HepG2 (cell line): ENCODE results near the gene VARS2. TPM values are rescaled to one million over a fixed set of nuclear protein-coding genes. Genes with fewer than 3 reads are reported as not detected.
A peak's percentile ranks its signal among the peaks of the same experiment; 100 is the strongest.

ENCODE experiments used
- BORCS8-MEF2B ChIP-seq: sonication (generic); formaldehyde crosslinking; IDR thresholded peaks from 2 replicates; pipeline ENCODE4 v1.8.0; 2022; ENCODE audit warnings: mild to moderate bottlenecking, missing genetic modification reagents
- HNRNPK ChIP-seq: fragments of 200-400 bp; formaldehyde crosslinking; IDR thresholded peaks from 2 replicates; pipeline ENCODE4 v1.6.1; 2018; ENCODE audit warnings: low read length, low read depth, moderate library complexity, mild to moderate bottlenecking; ENCODE audit not compliant: poor library complexity, severe bottlenecking
- KDM5A ChIP-seq: fragments of 200-600 bp; sonication (generic); IDR thresholded peaks from 2 replicates; pipeline ENCODE4 v1.7.0; 2018; ENCODE audit warnings: antibody characterized with exemption, mild to moderate bottlenecking, low read length, borderline replicate concordance
- MXD3 ChIP-seq: IDR thresholded peaks from 2 replicates; pipeline ENCODE4 v1.6.1; 2016; ENCODE audit warnings: mild to moderate bottlenecking, missing biosample characterization, missing genetic modification reagents
- NFKBIZ ChIP-seq: IDR thresholded peaks from 2 replicates; pipeline ENCODE4 v1.6.1; 2018; ENCODE audit warnings: missing genetic modification reagents, missing compliant biosample characterization
- NKX3-1 ChIP-seq: sonication (generic); formaldehyde crosslinking; IDR thresholded peaks from 2 replicates; pipeline ENCODE4 v1.5.0; 2020; ENCODE audit warnings: missing genetic modification reagents
- NR2C2 ChIP-seq: sonication (generic); formaldehyde crosslinking; IDR thresholded peaks from 2 replicates; pipeline ENCODE4 v1.4.0; 2020; ENCODE audit warnings: missing genetic modification reagents, mild to moderate bottlenecking, moderate library complexity, borderline replicate concordance
- NRL ChIP-seq: sonication (generic); formaldehyde crosslinking; IDR thresholded peaks from 2 replicates; pipeline ENCODE4 v1.5.0; 2020; ENCODE audit warnings: missing genetic modification reagents, mild to moderate bottlenecking, moderate library complexity, borderline replicate concordance
- RARA ChIP-seq: IDR thresholded peaks from 2 replicates; pipeline ENCODE4 v1.6.1; 2016; ENCODE audit warnings: missing genetic modification reagents, missing compliant biosample characterization
- REPIN1 ChIP-seq: sonication (generic); formaldehyde crosslinking; IDR thresholded peaks from 2 replicates; pipeline ENCODE4 v1.8.0; 2022; ENCODE audit warnings: missing genetic modification reagents, low read depth, mild to moderate bottlenecking, borderline replicate concordance
- SOX5 ChIP-seq: IDR thresholded peaks from 2 replicates; pipeline ENCODE4 v1.6.1; 2016; ENCODE audit warnings: borderline replicate concordance
- SP1 ChIP-seq, 2 experiments: fragments of 450-650 bp in 1 of 2; sonication (generic) in 1 of 2; formaldehyde crosslinking in 1 of 2; IDR thresholded peaks; 2 replicates each; pipeline versions ENCODE4 v1.4.0 to v1.6.1; 2016 to 2020; ENCODE audit warnings: missing genetic modification reagents in 1 of 2
- TEAD2 ChIP-seq: sonication (generic); formaldehyde crosslinking; IDR thresholded peaks from 2 replicates; pipeline ENCODE4 v1.9.0; 2021; ENCODE audit warnings: missing genetic modification reagents
- ZBTB7A ChIP-seq: sonication (generic); formaldehyde crosslinking; IDR thresholded peaks from 2 replicates; pipeline ENCODE4 v1.8.0; 2022; ENCODE audit warnings: mild to moderate bottlenecking, missing genetic modification reagents
- ZFAT ChIP-seq: sonication (generic); formaldehyde crosslinking; conservative IDR thresholded peaks from 2 replicates; pipeline ENCODE4 v1.8.1; 2023; ENCODE audit warnings: missing genetic modification reagents, inconsistent platforms
- ZMYM2 ChIP-seq: sonication (generic); formaldehyde crosslinking; IDR thresholded peaks from 2 replicates; pipeline ENCODE4 v1.8.0; 2022; ENCODE audit warnings: mild to moderate bottlenecking, missing genetic modification reagents
- ZMYM3 ChIP-seq: sonication (generic); formaldehyde crosslinking; IDR thresholded peaks from 2 replicates; pipeline ENCODE4 v1.5.1; 2020; ENCODE audit warnings: mild to moderate bottlenecking, missing genetic modification reagents
- ZNF224 ChIP-seq: sonication (generic); formaldehyde crosslinking; IDR thresholded peaks from 2 replicates; pipeline ENCODE4 v1.5.0; 2020; ENCODE audit warnings: mild to moderate bottlenecking, missing genetic modification reagents
- ZNF280B ChIP-seq: sonication (generic); formaldehyde crosslinking; IDR thresholded peaks from 2 replicates; pipeline ENCODE4 v1.5.0; 2020; ENCODE audit warnings: missing genetic modification reagents, mild to moderate bottlenecking, borderline replicate concordance
- ZNF350 ChIP-seq: sonication (generic); formaldehyde crosslinking; IDR thresholded peaks from 2 replicates; pipeline ENCODE4 v1.4.0; 2020; ENCODE audit warnings: mild to moderate bottlenecking, low read depth, missing genetic modification reagents, borderline replicate concordance
- ZNF44 ChIP-seq: sonication (generic); formaldehyde crosslinking; IDR thresholded peaks from 2 replicates; pipeline ENCODE4 v1.5.1; 2020; ENCODE audit warnings: mild to moderate bottlenecking, missing genetic modification reagents
- ZNF564 ChIP-seq: sonication (generic); formaldehyde crosslinking; IDR thresholded peaks from 2 replicates; pipeline ENCODE4 v1.8.1; 2023; ENCODE audit warnings: mild to moderate bottlenecking, missing genetic modification reagents
- ZNF761 ChIP-seq: sonication (generic); formaldehyde crosslinking; conservative IDR thresholded peaks from 2 replicates; pipeline ENCODE4 v1.4.0; 2020; ENCODE audit warnings: mild to moderate bottlenecking, missing genetic modification reagents
- ZNF850 ChIP-seq: sonication (generic); formaldehyde crosslinking; conservative IDR thresholded peaks from 2 replicates; pipeline ENCODE4 v1.9.0; 2021; ENCODE audit warnings: mild to moderate bottlenecking, missing genetic modification reagents
- polyA plus RNA-seq, 8 experiments: library from polyadenylated mRNA; depleted of rRNA in 3 of 8; stranded (reverse) in 7 of 8; unstranded in 1 of 8; fragments of >200 nt; fragmentation: Illumina TruSeq in 4 of 8; extraction: Trizol in 4 of 8; gene quantifications; 2 replicates each; pipeline versions ENCODE4 v1.2.1 to v1.2.3, GENCODE V29; 2011 to 2016; ENCODE audit warnings: low read depth in 4 of 8, missing spikeins in 1 of 8, mixed read lengths in 1 of 8; ENCODE audit not compliant: insufficient read depth in 1 of 8
- total RNA-seq, 5 experiments: library from RNA; depleted of rRNA; stranded (reverse); fragments of >200 nt; fragmentation: Illumina TruSeq; extraction: Trizol; gene quantifications; 2 replicates each; pipeline ENCODE4 v1.2.3, GENCODE V29; 2016; ENCODE audit warnings: low read depth in 1 of 5
- TF ChIP-seq, protein P1 (sequence below): sonication (generic); formaldehyde crosslinking; IDR thresholded peaks from 2 replicates; pipeline ENCODE4 v1.5.0; 2020; ENCODE audit warnings: missing genetic modification reagents

The VARS2 gene
- total and polyA plus RNA-seq, 2 of the 13 experiments (the other 11 are each of a cell fraction or from before 2014, with no cell fraction given) = 61.8 to 71.8 TPM

GRCh38 chr6:30907758-30908591 is 6.1 kb upstream of the VARS2 start, which contains the start of gene GTF2H4 (continued):
- TF ChIP-seq ZFAT = no peak
- peak; percentile 96 for TF ChIP-seq ZNF350 (CRISPR knock-in tag)
- peak; percentile 85; the same call in 1 of the 2 replicates for TF ChIP-seq ZNF280B (CRISPR knock-in tag)
- TF ChIP-seq ZNF761 = peak; percentile 57; the same call in 1 of the 2 replicates
- TF ChIP-seq NR2C2 (CRISPR knock-in tag) = peak; percentile 92
- peak; percentile 100 for TF ChIP-seq ZMYM3 (CRISPR knock-in tag)
- TF ChIP-seq REPIN1 (CRISPR knock-in tag) = peak; percentile 88
- TF ChIP-seq RARA (CRISPR knock-in tag) = no peak
- TF ChIP-seq MXD3 (CRISPR knock-in tag) = peak; percentile 81
- no peak; the same call in 1 of the 2 replicates for TF ChIP-seq NFKBIZ (CRISPR knock-in tag)
- TF ChIP-seq TEAD2 (CRISPR knock-in tag) = no peak
- no peak for TF ChIP-seq NKX3-1 (CRISPR knock-in tag)
- TF ChIP-seq BORCS8-MEF2B (CRISPR knock-in tag) = peak; percentile 78
- TF ChIP-seq, protein P1, sequence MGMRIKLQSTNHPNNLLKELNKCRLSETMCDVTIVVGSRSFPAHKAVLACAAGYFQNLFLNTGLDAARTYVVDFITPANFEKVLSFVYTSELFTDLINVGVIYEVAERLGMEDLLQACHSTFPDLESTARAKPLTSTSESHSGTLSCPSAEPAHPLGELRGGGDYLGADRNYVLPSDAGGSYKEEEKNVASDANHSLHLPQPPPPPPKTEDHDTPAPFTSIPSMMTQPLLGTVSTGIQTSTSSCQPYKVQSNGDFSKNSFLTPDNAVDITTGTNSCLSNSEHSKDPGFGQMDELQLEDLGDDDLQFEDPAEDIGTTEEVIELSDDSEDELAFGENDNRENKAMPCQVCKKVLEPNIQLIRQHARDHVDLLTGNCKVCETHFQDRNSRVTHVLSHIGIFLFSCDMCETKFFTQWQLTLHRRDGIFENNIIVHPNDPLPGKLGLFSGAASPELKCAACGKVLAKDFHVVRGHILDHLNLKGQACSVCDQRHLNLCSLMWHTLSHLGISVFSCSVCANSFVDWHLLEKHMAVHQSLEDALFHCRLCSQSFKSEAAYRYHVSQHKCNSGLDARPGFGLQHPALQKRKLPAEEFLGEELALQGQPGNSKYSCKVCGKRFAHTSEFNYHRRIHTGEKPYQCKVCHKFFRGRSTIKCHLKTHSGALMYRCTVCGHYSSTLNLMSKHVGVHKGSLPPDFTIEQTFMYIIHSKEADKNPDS (CRISPR knock-in tag) = peak; percentile 47; the same call in 1 of the 2 replicates
- peak; percentile 100 for TF ChIP-seq KDM5A
- peak; percentile 43; the same call in 1 of the 2 replicates for TF ChIP-seq SOX5 (CRISPR knock-in tag)
- TF ChIP-seq SP1 (IDR thresholded peaks at IDR 0.05) = no peak
- peak; percentile 96 for TF ChIP-seq SP1 (CRISPR knock-in tag; IDR thresholded peaks at IDR 0.05)
- peak; percentile 92 for TF ChIP-seq NRL (CRISPR knock-in tag)
- no peak for TF ChIP-seq HNRNPK
- 0 out of 2 replicates have a peak, but pooled peaks have one; percentile 38 for TF ChIP-seq ZNF44
- peak; percentile 81; the same call in 1 of the 2 replicates for TF ChIP-seq ZNF224
- TF ChIP-seq ZBTB7A = no peak
- TF ChIP-seq ZNF564 (CRISPR knock-in tag) = no peak
- TF ChIP-seq ZNF850 = no peak
- TF ChIP-seq ZMYM2 = peak; percentile 96
